ENCODE results near the gene ARID1B.

GRCh38 chr6:157211603-157212455, 434.7 kb downstream of the ARID1B start:
- TF ChIP-seq CTCF (IDR thresholded peaks at IDR 0.05), result no peak
- TF ChIP-seq EZH2 (IDR thresholded peaks at IDR 0.05), result no peak
- TF ChIP-seq EZH2phosphoT487 (IDR thresholded peaks at IDR 0.05), result no peak

Data from neural progenitor cell (in vitro differentiated cells).